ENCODE results near the gene ZNF469. TPM values are rescaled to one million over a fixed set of nuclear protein-coding genes. Genes with fewer than 3 reads are reported as not detected.

Gene ZNF469
- total RNA-seq, 4 donors from 2014 or later: 0.24 to 0.55 (median 0.41) TPM

DNA sequence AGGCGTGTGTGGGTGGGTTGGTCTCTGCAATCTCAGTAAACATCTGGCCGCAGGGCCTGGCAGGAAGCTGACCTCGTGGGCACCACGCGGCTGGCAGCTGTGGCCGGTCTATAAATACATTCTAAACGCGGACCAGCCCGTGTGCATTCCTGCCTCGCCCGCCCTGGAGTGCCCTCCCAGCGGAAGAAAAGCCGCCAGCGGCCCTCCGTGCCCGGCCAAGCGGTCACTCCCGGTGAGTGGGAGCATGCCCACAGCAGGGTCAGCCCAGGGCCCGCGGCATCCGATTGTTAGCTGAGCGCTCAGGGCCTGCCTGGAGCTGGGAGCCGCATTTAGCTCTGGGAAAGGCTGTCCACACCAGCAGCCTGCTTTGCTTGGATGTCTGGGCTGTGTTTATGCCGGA is 10.3 kb downstream of the ZNF469 start:
- TF ChIP-seq, protein P1, sequence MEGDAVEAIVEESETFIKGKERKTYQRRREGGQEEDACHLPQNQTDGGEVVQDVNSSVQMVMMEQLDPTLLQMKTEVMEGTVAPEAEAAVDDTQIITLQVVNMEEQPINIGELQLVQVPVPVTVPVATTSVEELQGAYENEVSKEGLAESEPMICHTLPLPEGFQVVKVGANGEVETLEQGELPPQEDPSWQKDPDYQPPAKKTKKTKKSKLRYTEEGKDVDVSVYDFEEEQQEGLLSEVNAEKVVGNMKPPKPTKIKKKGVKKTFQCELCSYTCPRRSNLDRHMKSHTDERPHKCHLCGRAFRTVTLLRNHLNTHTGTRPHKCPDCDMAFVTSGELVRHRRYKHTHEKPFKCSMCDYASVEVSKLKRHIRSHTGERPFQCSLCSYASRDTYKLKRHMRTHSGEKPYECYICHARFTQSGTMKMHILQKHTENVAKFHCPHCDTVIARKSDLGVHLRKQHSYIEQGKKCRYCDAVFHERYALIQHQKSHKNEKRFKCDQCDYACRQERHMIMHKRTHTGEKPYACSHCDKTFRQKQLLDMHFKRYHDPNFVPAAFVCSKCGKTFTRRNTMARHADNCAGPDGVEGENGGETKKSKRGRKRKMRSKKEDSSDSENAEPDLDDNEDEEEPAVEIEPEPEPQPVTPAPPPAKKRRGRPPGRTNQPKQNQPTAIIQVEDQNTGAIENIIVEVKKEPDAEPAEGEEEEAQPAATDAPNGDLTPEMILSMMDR (IDR thresholded peaks at IDR 0.05): no peak
- TF ChIP-seq POLR2AphosphoS5 (IDR thresholded peaks at IDR 0.05) (no peak), POLR2A (IDR thresholded peaks at IDR 0.05) (no peak), EP300 (IDR thresholded peaks at IDR 0.05) (no peak)
- Histone ChIP-seq H3K4me3 (no peak overlapping the region), H3K4me1 (peaks cover 9% of the 10 kb centered on the region), H3K36me3 (no peaks in the 10 kb centered on the region), H3K27me3 (peaks cover 27% of the 10 kb centered on the region), H3K9me3 (no peaks in the 10 kb centered on the region), H3K27ac (no peak overlapping the region)
- no peak for DNase-seq (ENCODE audit: low spot score in 2 of 2)
- WGBS: 57% methylated on average over 22 of the region's 24 CpGs

DNA sequence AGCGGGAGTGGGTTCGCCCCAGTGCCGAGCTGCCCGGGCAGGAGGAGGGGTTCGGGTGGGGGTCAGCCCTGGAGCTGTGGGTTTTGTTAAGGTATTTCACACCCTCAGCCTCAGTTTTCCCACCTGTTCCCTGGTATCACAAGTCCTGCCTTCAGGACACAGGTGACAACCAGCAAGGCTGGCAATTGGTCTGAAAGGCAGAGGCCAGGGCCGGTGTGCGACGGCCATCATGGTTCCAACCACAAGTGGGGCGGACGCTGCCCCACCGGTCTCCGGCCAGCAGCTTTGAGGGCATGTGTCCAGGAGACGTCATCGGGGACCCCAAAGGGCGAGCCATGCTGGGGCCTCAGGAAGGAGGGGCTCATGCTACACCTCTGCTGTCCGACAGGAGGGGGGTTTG is 10.8 kb downstream of the ZNF469 start:
- Histone ChIP-seq H3K36me3 (no peaks in the 10 kb centered on the region), H3K9me3 (no peaks in the 10 kb centered on the region), H3K4me3 (no peak overlapping the region), H3K27ac (no peak overlapping the region), H3K27me3 (peaks cover 24% of the 10 kb centered on the region), H3K4me1 (peaks cover 9% of the 10 kb centered on the region)
- 77% methylated on average over 4 of the region's 16 CpGs for WGBS
- DNase-seq (ENCODE audit: low spot score in 2 of 2): no peak
- TF ChIP-seq, protein P1 (IDR thresholded peaks at IDR 0.05): no peak
- TF ChIP-seq POLR2A (IDR thresholded peaks at IDR 0.05) (no peak), POLR2AphosphoS5 (IDR thresholded peaks at IDR 0.05) (no peak), EP300 (IDR thresholded peaks at IDR 0.05) (no peak)

- no peak for DNase-seq (ENCODE audit: low spot score in 2 of 2)
- Histone ChIP-seq H3K36me3 (no peaks in the 10 kb centered on the region), H3K27ac (no peak overlapping the region), H3K27me3 (peaks cover 20% of the 10 kb centered on the region), H3K4me1 (peaks cover 9% of the 10 kb centered on the region), H3K9me3 (no peaks in the 10 kb centered on the region), H3K4me3 (no peak overlapping the region)
- no peak for TF ChIP-seq POLR2A (IDR thresholded peaks at IDR 0.05)
- no peak for TF ChIP-seq POLR2AphosphoS5 (IDR thresholded peaks at IDR 0.05)
- TF ChIP-seq, protein P1 (IDR thresholded peaks at IDR 0.05): no peak
- TF ChIP-seq EP300 (IDR thresholded peaks at IDR 0.05): no peak
- WGBS: 75% methylated on average over 12 of the region's 12 CpGs
Observed at GRCh38 chr16:88394426-88394825, 11.7 kb downstream of the ZNF469 start.

DNA sequence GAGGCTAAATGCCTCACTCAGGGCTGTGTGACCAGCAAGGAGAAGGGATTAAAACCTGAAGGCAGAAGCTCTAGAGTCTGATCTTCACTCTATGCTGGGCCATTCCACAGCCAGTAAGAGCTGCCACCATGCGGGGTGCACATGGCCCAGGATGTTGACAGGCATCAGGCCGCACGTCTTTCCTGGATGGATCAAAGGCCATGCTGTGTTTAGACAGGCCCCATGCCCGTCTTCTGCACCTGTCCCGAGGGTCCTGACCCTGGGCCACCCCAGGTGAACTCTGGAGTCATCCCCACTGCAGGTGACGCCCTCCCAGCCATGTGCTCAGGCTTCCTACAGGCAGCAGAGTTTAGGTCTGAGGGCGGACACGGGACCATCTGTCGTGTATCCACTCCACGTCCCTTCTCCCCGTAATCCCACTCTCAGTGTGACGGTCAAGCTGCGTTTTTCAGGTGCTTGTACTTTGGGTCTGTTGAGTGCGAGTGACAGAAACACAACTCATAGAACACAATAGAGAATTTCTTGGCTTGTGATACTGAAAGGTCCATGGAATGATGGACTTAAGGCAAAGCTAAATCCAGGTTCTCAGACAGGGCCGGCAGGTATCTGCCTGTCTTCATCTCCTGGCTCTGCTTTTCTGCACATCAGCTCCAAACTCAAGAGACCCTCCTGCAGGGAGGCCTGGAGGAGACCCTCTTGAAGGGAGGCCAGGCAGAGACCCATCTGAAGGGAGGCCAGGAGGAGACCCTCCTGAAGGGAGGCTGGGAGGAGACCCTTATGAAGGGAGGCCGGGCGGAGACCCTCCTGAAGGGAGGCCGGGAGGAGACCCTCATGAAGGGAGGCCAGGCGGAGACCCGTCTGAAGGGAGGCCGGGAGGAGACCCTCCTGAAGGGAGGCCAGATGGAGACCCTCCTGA is 13.2 kb downstream of the ZNF469 start:
- H3K27me3 ChIP-seq: peaks cover 16% of the 10 kb centered on the region
- H3K36me3 ChIP-seq: no peaks in the 10 kb centered on the region
- TF ChIP-seq POLR2A (IDR thresholded peaks at IDR 0.05) (no peak), POLR2AphosphoS5 (IDR thresholded peaks at IDR 0.05) (no peak), EP300 (IDR thresholded peaks at IDR 0.05) (no peak)
- TF ChIP-seq, protein P1 (IDR thresholded peaks at IDR 0.05): no peak
- H3K9me3 ChIP-seq: no peaks in the 10 kb centered on the region
- H3K4me1 ChIP-seq: peaks cover 9% of the 10 kb centered on the region
- H3K27ac ChIP-seq: no peak overlapping the region
- no peak for DNase-seq (ENCODE audit: low spot score in 2 of 2)
- H3K4me3 ChIP-seq: no peak overlapping the region
- WGBS: 88% methylated on average over 18 of the region's 21 CpGs

- H3K4me1 ChIP-seq: peaks cover 2% of the 10 kb centered on the region
- no peaks in the 10 kb centered on the region for H3K9me3 ChIP-seq
- no peak overlapping the region for H3K27ac ChIP-seq
- H3K27me3 ChIP-seq: no peaks in the 10 kb centered on the region
- no peaks in the 10 kb centered on the region for H3K36me3 ChIP-seq
- DNase-seq (ENCODE audit: low spot score in 2 of 2): no peak
- H3K4me3 ChIP-seq: no peak overlapping the region
- WGBS: 81% methylated on average over 20 of the region's 20 CpGs
- no peak for TF ChIP-seq POLR2AphosphoS5 (IDR thresholded peaks at IDR 0.05)
- TF ChIP-seq EP300 (IDR thresholded peaks at IDR 0.05): no peak
- TF ChIP-seq, protein P1 (IDR thresholded peaks at IDR 0.05): no peak
- no peak for TF ChIP-seq POLR2A (IDR thresholded peaks at IDR 0.05)
Observed at GRCh38 chr16:88398170-88398873, 15.6 kb downstream of the ZNF469 start.

Measured in suprapubic skin (tissue), 4 donors.